NCI-H510A treated with DMSO at 0.1 percent for 48 hours (cell line): ENCODE data around the gene UROC1.

ENCODE experiments used
- DNase-seq: peaks from one replicate; lab custom pipeline; 2025; lab: John Stamatoyannopoulos, UW

Gene UROC1

DNA sequence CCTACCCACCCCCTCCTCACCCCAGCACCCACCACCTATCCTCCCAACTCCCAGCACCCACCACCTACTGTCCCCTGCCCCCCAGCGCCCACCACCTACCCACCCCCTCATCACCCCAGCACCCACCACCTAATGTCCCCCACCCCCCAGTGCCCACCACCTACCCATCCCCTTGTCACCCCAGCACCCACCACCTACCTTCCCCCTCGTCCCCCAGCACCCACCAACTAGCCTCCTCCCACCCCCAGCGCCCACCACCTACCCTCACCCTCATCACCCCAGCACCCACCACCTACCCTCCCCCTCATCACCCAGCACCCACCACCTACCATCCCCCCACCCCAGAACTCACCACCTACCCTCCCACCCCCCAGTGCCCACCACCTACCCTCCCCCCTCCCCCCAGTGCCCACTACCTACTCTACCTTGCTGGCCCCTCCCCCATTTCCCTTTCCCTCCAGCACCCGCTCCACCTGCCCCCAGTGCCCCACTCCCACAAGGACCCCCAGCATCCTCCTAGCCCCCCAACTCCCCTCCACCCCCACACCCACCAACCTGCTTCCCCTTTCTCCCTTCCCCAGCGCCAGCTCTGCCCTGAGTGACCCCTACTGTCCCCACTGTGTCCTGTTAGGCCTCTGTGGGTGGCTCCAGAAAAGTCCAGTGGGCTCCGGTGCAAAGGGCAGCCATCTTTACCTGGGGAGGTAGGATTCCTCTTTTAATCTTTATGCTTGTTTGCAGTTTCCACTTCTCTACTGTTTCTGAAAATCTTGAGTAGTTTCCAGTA, 1.2 kb downstream of the UROC1 start:
- no peak for DNase-seq

DNA sequence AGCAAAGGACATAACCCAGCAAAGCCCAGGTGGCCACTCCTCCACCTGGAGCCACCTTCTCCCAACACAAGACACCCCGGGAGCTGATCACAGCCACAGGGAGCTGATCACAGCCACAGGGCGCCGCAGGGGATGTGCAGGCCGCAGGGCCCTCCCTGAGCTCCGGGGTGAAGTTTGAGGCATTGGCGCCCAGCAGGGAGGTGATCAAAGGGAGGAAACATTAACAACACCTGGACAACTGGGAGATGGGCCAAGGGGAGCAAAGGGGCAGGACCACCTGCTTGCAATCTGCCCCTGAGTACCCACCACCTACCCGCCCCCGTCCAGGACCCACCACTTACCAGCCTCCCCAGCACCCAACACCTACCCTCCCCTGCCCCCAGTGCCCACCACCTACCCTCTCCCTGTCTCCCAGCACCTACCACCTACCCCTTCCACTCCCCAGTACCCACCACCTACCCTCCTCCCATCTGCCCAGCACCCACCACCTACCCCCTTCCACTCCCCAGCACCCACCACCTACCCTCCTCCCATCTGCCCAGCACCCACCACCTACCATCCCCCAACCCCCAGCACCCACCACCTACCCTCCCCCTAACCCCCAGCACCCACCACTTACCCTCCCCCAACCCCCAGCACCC, 2.4 kb downstream of the UROC1 start:
- DNase-seq = no peak

DNA sequence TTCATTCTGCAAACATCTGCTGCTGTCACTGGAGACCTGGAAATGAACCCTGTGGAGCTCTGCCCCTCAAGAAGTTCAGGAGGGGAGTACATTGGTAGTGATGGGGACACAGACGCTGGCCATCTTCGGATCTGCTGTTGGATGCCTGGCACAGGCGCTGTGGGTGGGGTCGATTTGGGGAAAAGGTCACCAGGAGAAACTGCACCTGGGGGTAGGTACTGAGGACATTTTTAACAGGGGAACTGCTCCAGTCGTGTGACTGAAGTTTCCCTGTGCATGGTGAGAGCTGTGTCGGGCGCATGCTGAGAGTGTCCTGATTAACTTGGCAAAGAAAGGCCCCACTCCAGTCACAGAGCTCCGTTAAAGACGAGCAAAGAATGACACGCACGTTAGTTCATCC, 3.4 kb downstream of the UROC1 start:
- no peak for DNase-seq

GRCh38 chr3:126512916-126513650, 4.5 kb downstream of the UROC1 start:
- no peak for DNase-seq

DNA sequence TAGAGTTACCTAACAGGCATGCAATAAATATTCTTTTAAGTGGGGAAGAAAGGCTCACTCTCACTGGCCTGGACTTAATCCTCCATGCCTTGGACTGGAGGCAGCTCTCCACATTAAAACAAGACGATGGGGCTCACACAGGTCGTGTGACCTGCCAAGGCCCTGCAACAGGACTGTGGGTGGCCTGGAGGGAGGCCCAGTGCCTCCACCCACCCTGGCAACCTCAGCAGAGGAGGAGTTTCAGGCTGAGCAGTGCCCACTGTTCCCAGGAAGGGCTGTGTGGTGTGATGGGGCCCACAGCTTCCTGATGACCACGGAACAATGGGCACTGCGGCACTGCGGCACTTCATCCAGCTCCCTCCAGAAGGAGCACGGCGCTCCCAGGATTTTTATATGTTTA, 5.5 kb downstream of the UROC1 start:
- no peak for DNase-seq

- no peak for DNase-seq
These were observed 6.3 kb downstream of the UROC1 start for GRCh38 chr3:126511291-126511690.

DNA sequence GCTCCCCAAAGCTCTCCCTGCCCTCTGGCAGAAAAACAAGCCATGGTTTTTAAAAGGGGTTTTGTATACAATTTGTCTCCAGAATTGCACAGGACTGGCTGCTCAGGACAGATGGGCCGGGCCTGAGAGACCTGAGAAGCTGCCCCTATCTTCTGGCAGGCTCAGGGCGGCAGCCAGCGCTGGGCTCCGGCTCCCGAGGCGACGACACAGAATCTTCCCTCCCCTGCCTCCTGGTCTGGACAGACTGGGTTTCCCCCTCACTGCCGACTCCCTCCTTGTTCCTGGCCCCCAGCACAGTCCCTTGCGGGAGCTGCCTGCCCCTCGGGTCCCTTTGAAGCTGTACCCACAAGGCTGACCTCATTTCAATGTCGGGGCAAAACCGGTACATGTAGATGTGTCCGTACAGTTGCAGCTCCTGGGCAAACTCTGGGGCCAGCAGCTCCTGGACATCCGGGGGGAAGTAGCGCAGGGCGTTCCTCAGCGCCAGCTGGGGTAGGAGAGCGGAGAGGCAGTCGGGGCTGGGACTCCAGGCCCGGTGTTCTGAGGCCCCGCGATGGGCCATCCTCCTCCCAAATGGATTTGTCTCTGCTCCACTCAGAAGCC, 7.2 kb downstream of the UROC1 start:
- no peak for DNase-seq

GRCh38 chr3:126509597-126510307, 7.8 kb downstream of the UROC1 start:
- DNase-seq = no peak

DNA sequence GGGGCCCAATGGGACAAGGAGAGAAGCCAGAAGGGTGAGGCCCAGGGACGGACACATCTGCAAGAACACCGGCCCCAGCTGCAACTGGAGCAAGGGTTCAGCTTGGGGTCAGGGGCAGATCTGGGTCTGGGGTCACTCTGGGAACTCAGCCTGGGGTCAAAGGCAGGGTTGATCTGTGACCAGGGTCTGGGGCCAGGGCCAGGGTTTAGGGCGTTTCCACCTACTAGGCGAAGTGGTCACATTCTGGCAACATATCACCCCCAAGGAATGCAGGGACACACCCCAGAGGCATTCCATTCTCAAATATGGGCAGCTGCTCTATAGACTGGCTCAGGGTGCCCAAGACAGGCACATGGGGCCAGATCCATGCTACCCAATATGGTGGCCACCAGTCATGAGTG, 9.0 kb downstream of the UROC1 start:
- no peak for DNase-seq

GRCh38 chr3:126507886-126508285, 9.7 kb downstream of the UROC1 start:
- no peak for DNase-seq

- DNase-seq = no peak
These were observed 13.9 kb downstream of the UROC1 start for GRCh38 chr3:126503701-126504100.

DNA sequence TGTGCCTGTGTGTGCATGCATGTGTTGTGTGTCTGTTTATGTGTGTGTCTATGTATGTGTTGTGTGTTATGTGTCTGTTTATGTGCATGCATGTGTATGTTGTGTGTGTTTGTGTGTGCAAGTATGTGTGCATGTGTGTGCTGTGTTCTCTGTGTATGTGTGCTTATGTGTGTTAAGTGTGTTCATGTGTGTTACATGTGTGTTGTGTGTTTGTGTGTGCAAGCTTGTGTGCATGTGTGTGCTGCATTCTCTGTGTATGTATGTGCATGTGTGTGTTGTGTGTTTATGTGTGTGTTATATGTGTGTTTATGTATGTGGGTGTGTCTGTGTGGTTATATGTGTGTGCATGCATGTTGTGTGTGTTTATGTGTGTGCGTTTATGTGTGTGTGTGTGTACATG, 14.9 kb downstream of the UROC1 start:
- DNase-seq = no peak

- DNase-seq = no peak
These were observed 15.8 kb downstream of the UROC1 start for GRCh38 chr3:126501736-126502135.

- DNase-seq = no peak
These were observed 16.5 kb downstream of the UROC1 start for GRCh38 chr3:126501054-126501453.

- no peak for DNase-seq
These were observed 17.6 kb downstream of the UROC1 start for GRCh38 chr3:126500016-126500415.

DNA sequence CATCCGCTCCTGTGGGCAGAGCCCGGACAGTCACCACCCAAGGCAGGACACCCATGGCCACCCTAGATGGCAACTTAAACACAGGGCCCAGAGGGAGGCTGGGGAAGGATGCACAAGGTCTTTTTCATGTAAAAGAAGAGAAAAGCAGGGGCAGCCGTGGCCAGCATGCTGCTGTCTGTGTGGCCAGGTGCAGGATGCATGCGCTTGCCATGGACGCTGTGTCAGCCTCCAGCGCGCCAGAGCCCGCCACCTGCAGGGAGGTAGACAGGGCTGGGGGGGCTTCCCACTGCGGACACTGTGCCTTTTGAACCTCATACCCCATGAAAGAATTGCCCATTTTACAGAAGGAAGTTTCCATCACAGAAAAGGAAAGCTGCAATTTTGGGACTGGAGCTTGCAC, 18.2 kb downstream of the UROC1 start:
- DNase-seq = no peak

GRCh38 chr3:126498929-126499328, 18.6 kb downstream of the UROC1 start:
- DNase-seq = no peak

DNA sequence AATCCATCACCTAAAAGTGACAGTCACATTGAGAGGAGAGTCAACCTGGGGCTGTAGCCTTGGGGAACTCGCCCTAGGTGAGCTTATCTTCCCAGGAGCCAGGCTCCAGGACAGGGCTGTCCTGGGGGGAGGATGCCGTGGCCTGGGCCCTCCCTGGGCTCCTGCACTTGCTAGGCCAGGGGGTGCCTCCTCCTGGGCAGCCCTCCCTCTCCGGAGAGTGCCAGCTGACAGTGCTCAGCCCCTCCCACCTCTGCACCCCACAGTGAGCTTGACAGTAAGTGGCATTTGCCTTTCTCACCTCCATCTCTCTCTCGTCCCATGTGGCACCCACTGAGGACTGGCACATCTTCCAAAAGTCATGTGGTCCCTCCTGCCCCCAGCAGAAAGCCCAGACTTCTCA, 19.1 kb downstream of the UROC1 start:
- no peak for DNase-seq

DNA sequence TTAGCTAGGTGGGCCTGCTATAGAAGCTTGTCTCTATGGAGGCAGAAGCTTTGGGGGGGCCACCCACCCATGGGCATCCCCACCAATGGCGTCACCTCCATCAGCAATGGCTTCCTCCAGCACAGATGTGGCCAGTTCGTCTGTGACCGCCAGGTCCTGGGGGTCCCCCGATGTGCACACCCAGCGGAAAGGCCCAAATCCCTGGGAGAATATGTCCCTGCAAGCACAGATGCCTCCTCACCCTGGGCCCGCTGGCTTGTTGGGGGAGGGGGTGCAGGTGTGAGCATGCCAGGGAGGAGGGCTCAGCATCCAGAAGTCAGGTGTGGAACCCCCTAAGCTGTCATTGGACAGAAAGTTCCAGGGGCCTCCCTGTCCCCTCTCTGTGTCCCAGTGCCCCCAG, 19.6 kb downstream of the UROC1 start:
- no peak for DNase-seq

DNA sequence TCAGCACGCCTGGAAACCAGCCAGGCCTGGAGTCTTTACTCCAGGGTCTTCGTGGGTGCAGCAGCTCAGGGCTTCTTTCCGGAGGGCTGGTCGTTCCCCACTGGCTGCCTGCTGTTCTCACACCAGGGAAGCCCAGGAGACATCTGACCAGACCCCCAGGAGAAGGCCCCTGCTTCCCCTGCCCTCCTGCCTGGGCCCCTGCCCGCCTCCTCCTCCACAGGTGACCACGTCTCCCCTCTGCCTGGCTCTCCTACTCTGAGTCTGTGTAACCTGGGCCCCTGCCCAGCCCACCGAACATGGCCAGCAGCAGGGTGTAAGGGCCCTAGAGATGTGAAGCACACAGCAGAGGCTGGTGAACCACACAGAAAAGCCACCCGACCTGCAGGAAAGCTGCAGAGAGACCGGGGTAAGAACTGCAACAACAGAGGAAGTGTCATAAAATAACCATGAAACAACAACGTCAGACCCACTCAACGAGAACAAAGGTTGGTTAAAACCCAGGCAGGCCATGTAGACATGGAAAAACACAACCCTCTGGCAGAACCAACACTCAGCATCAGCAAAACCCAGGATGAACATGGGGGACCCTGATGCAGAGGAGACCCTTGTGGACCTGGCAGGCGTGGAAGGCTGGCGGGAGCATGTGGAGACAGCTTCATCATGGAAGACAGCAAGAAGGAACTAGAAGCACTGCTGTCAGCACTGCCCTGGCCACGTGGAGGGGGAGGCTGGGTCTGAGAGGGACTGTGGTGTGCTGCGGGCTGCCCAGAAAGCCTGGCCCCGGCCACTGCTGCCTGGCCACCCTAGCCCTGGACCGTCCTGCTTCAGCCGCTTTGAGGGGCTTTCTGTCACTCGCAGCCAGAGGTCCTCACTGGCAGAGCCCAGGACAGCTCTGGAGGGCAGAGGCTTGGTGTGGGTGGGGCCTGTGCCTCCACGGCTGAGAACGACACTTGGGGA, 20.4 kb downstream of the UROC1 start:
- DNase-seq = no peak

DNA sequence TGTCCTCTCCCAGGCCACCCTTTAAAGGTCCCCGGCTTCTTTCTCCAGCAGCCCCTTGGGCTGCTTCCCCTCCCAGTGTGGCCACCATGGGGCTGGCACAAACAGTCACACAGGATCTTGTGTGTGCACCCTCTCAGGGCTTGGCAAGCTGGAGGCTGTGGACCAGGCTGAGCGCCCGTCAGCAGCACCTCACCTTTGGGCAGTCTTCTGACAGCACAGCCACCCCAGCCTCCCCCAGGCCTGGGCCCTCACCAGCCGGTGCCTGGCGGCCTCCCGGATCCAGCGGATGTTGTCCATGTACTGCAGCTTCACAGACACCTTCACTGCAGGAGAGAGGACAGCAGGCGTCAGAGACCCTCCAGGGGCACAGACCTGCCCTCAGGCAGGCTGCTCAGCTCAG, 21.8 kb downstream of the UROC1 start:
- no peak for DNase-seq
